CD4-positive, alpha-beta memory T cell (primary cell): Measurements from ENCODE around the gene ARHGEF19. TPM values are rescaled to one million over a fixed set of nuclear protein-coding genes. Genes with fewer than 3 reads are reported as not detected.

Experiments
- CTCF ChIA-PET: fragments of 350-600 bp; sonication (Branson Sonifier 250); formaldehyde crosslinking; loops from one replicate; lab custom pipeline; 2021; ENCODE audit warnings: inconsistent platforms; ENCODE audit not compliant: partially characterized antibody; lab: Charles Lee
- POLR2A ChIA-PET: fragments of 350-600 bp; sonication (Branson Sonifier 250); formaldehyde crosslinking; loops from one replicate; lab custom pipeline; 2021; ENCODE audit not compliant: partially characterized antibody; lab: Charles Lee
- DNase-seq, 5 donors: peaks; one replicate each; pipeline versions ENCODE4 v3.0.0 to v3.0.0-alpha.2; 2020 to 2022; ENCODE audit warnings: mixed read lengths in 1 of 5
- H3K27ac ChIP-seq: one replicate; pipeline ENCODE4 v1.7.0; 2013; ENCODE audit warnings: low read depth, low read length
- H3K27me3 ChIP-seq: 2 replicates; pipeline ENCODE4 v1.7.0; 2013; ENCODE audit warnings: mild to moderate bottlenecking, low read length, moderate library complexity; ENCODE audit not compliant: insufficient read depth
- H3K36me3 ChIP-seq: 2 replicates; pipeline ENCODE4 v1.7.0; 2013; ENCODE audit warnings: mild to moderate bottlenecking, low read length, moderate library complexity; ENCODE audit not compliant: insufficient read depth
- H3K4me1 ChIP-seq: 2 replicates; pipeline ENCODE4 v1.7.0; 2013; ENCODE audit warnings: mild to moderate bottlenecking, low read length, moderate library complexity; ENCODE audit not compliant: insufficient read depth
- H3K4me3 ChIP-seq, 2 donors: one replicate each; pipeline ENCODE4 v1.7.0; 2013; ENCODE audit warnings: low read length in 2 of 2, mild to moderate bottlenecking in 1 of 2
- H3K9me3 ChIP-seq, 2 donors: one replicate each; pipeline ENCODE4 v1.7.0; 2013; ENCODE audit warnings: low read length in 2 of 2, control low read depth in 1 of 2; ENCODE audit not compliant: control insufficient read depth in 1 of 2
- H3K27ac Mint-ChIP-seq, 7 donors: one replicate each; pipeline ENCODE4 v1.8.0; 2020 to 2021; ENCODE audit warnings: mixed read lengths in 7 of 7, mild to moderate bottlenecking in 6 of 7, inconsistent platforms in 3 of 7, moderate library complexity in 3 of 7
- H3K27me3 Mint-ChIP-seq, 2 donors: one replicate each; pipeline ENCODE4 v1.8.0; 2020 to 2021; ENCODE audit warnings: mixed read lengths in 2 of 2
- H3K36me3 Mint-ChIP-seq, 2 donors: one replicate each; pipeline ENCODE4 v1.8.0; 2020 to 2021; ENCODE audit warnings: mixed read lengths in 2 of 2, inconsistent platforms in 1 of 2, mild to moderate bottlenecking in 1 of 2
- H3K4me1 Mint-ChIP-seq, 4 donors: one replicate each; pipeline ENCODE4 v1.8.0; 2020 to 2021; ENCODE audit warnings: mixed read lengths in 4 of 4, mild to moderate bottlenecking in 1 of 4
- H3K4me3 Mint-ChIP-seq, 8 donors: one replicate each; pipeline ENCODE4 v1.8.0; 2020 to 2021; ENCODE audit warnings: mixed read lengths in 8 of 8, mild to moderate bottlenecking in 7 of 8, moderate library complexity in 6 of 8, inconsistent platforms in 3 of 8
- H3K9me3 Mint-ChIP-seq, 8 donors: one replicate each; pipeline ENCODE4 v1.8.0; 2020 to 2021; ENCODE audit warnings: mixed read lengths in 8 of 8, mild to moderate bottlenecking in 5 of 8, inconsistent platforms in 3 of 8, moderate library complexity in 1 of 8
- intact Hi-C: fragments of 100-400 bp; cut with micrococcal nuclease; formaldehyde crosslinking; loops from one replicate; pipeline ENCODE4 v1.15.1; 2023
- polyA plus RNA-seq, 2 donors: library from polyadenylated mRNA; unstranded; fragments of 300-500 nt; fragmentation: Illumina TruSeq; gene quantifications; one replicate each; pipeline ENCODE4 v1.2.3, GENCODE V29; 2021
- total RNA-seq, 2 experiments: library from RNA; stranded (reverse); gene quantifications; one replicate each; pipeline ENCODE4 v1.2.3, GENCODE V29; 2021

Gene ARHGEF19
- total and polyA plus RNA-seq, 4 experiments from 2014 or later, result 7.6 to 16.7 (median 12.1) TPM

- Histone ChIP-seq H3K27ac (no peak overlapping the region), H3K4me1 (no peaks in the 10 kb centered on the region), H3K9me3 (no peaks in the 10 kb centered on the region), H3K4me3 (no peak overlapping the region), H3K27me3 (no peaks in the 10 kb centered on the region), H3K36me3 (no peaks in the 10 kb centered on the region)
- H3K36me3 Mint-ChIP-seq, result no peaks in the 10 kb centered on the region
- ChIA-PET POLR2A (no interaction called here), CTCF (interaction anchor here (1.8 kb wide), 1 partner anchor 97 kb away, joined by 5 read pairs; no protein-coding TSS in a partner anchor)
- no peak for DNase-seq
- no peaks in the 10 kb centered on the region for H3K4me1 Mint-ChIP-seq
- no peak overlapping the region for H3K4me3 Mint-ChIP-seq
- H3K9me3 Mint-ChIP-seq, result no peaks in the 10 kb centered on the region
- intact Hi-C loops, result no loop called here
- H3K27me3 Mint-ChIP-seq, result peaks cover 0 to 2% of the 10 kb centered on the region in 2 donors
- peak overlapping the region in 1 of 7 donors; percentile 57 for H3K27ac Mint-ChIP-seq
These were observed 36.6 kb downstream of the ARHGEF19 start for GRCh38 chr1:16175610-16176553.

DNA sequence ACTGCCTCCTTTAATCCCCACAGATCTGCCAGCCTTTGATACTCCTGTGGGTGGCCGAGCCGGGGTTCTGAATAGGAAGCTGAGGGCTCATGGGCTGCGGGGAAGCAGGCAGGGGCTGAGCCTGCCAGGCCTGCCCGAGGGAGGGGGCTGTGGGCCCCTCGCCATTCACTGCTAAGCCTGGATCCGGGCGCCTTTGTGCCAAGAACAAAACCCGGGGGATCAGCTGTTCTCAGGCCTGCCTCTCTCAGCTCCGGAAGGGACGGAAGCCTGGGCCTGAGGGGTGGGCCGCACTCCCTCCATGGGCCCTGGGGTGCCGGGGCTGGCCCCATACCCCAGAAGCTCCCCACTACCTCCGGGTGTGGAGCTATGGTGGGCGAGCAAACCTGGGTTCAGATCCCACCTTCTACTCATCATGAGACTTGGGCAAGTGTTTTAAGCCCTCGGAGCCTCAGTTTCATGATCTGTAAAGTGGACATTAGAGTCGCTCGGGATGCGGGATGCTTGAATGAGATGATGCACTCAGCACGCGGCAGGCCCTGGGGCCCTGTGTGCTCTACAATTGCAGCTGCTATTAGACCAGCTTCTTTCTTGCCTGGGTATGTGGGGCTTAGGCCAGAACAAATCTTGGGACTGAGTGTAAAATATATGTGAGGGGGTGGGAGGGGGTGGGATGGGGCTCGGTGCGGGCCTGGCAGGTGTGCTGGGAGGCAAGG, 37.4 kb downstream of the ARHGEF19 start:
- peak overlapping the region in 1 of 7 donors; percentile 59 for H3K27ac Mint-ChIP-seq

GRCh38 chr1:16174261-16174868, 38.1 kb downstream of the ARHGEF19 start:
- no peak for DNase-seq
- Histone ChIP-seq H3K4me3 (no peak overlapping the region), H3K27me3 (no peaks in the 10 kb centered on the region), H3K9me3 (no peaks in the 10 kb centered on the region), H3K36me3 (no peaks in the 10 kb centered on the region), H3K4me1 (peaks cover 2% of the 10 kb centered on the region), H3K27ac (no peak overlapping the region)
- no peaks in the 10 kb centered on the region for H3K36me3 Mint-ChIP-seq
- H3K27ac Mint-ChIP-seq, result peak overlapping the region in 1 of 7 donors; percentile 59
- CTCF ChIA-PET, result interaction anchor here (1.8 kb wide), 1 partner anchor 95 kb away, joined by 5 read pairs; no protein-coding TSS in a partner anchor
- H3K4me1 Mint-ChIP-seq, result peaks cover 0 to 10% (median 3%) of the 10 kb centered on the region in 4 donors
- no peaks in the 10 kb centered on the region for H3K9me3 Mint-ChIP-seq
- POLR2A ChIA-PET, result interaction anchor here (0.7 kb wide), 1 partner anchor 27 kb away, joined by 3 read pairs; no protein-coding TSS in a partner anchor
- H3K4me3 Mint-ChIP-seq, result no peak overlapping the region
- H3K27me3 Mint-ChIP-seq, result peaks cover 0 to 2% of the 10 kb centered on the region in 2 donors
- intact Hi-C loops, result no loop called here

More for the DNA sequence above, 37.4 kb downstream of the ARHGEF19 start:
- Histone ChIP-seq H3K9me3 (no peaks in the 10 kb centered on the region), H3K36me3 (no peaks in the 10 kb centered on the region), H3K4me3 (no peak overlapping the region), H3K27me3 (no peaks in the 10 kb centered on the region), H3K4me1 (no peaks in the 10 kb centered on the region), H3K27ac (no peak overlapping the region)
- Mint-ChIP-seq H3K9me3 (no peaks in the 10 kb centered on the region), H3K4me3 (no peak overlapping the region), H3K36me3 (no peaks in the 10 kb centered on the region), H3K27me3 (peaks cover 0 to 2% of the 10 kb centered on the region in 2 donors), H3K4me1 (peaks cover 0 to 4% (median 0%) of the 10 kb centered on the region in 4 donors)
- no peak for DNase-seq
- ChIA-PET CTCF (interaction anchor here (1.8 kb wide), 1 partner anchor 96 kb away, joined by 5 read pairs; no protein-coding TSS in a partner anchor), POLR2A (interaction anchor here (0.7 kb wide), 1 partner anchor 27 kb away, joined by 3 read pairs; no protein-coding TSS in a partner anchor)
- intact Hi-C loops, result no loop called here

- no peak overlapping the region for H3K27ac Mint-ChIP-seq
- Histone ChIP-seq H3K9me3 (no peaks in the 10 kb centered on the region), H3K4me3 (no peak overlapping the region), H3K4me1 (peaks cover 9% of the 10 kb centered on the region), H3K27ac (no peak overlapping the region), H3K27me3 (no peaks in the 10 kb centered on the region), H3K36me3 (no peaks in the 10 kb centered on the region)
- H3K36me3 Mint-ChIP-seq, result no peaks in the 10 kb centered on the region
- H3K4me1 Mint-ChIP-seq, result peaks cover 5 to 17% (median 9%) of the 10 kb centered on the region in 4 donors
- ChIA-PET CTCF (interaction anchor here (1.8 kb wide), 1 partner anchor 94 kb away, joined by 5 read pairs; no protein-coding TSS in a partner anchor), POLR2A (no interaction called here)
- H3K4me3 Mint-ChIP-seq, result no peak overlapping the region
- H3K27me3 Mint-ChIP-seq, result peaks cover 0 to 2% of the 10 kb centered on the region in 2 donors
- no peak for DNase-seq
- no peaks in the 10 kb centered on the region for H3K9me3 Mint-ChIP-seq
- intact Hi-C loops, result no loop called here
These were observed 38.8 kb downstream of the ARHGEF19 start for GRCh38 chr1:16173447-16174260.

- peaks cover 15% of the 10 kb centered on the region for H3K4me1 ChIP-seq
- no peak overlapping the region for H3K27ac ChIP-seq
- Mint-ChIP-seq H3K36me3 (no peaks in the 10 kb centered on the region), H3K4me3 (no peak overlapping the region), H3K4me1 (peaks cover 8 to 24% (median 14%) of the 10 kb centered on the region in 4 donors), H3K9me3 (no peaks in the 10 kb centered on the region), H3K27me3 (peaks cover 0 to 2% of the 10 kb centered on the region in 2 donors), H3K27ac (no peak overlapping the region)
- no peaks in the 10 kb centered on the region for H3K36me3 ChIP-seq
- no peaks in the 10 kb centered on the region for H3K27me3 ChIP-seq
- no peak for DNase-seq
- H3K4me3 ChIP-seq, result no peak overlapping the region
- intact Hi-C loops, result no loop called here
- H3K9me3 ChIP-seq, result no peaks in the 10 kb centered on the region
- ChIA-PET CTCF (no interaction called here), POLR2A (no interaction called here)
These were observed 39.4 kb downstream of the ARHGEF19 start for GRCh38 chr1:16172964-16173446.

DNA sequence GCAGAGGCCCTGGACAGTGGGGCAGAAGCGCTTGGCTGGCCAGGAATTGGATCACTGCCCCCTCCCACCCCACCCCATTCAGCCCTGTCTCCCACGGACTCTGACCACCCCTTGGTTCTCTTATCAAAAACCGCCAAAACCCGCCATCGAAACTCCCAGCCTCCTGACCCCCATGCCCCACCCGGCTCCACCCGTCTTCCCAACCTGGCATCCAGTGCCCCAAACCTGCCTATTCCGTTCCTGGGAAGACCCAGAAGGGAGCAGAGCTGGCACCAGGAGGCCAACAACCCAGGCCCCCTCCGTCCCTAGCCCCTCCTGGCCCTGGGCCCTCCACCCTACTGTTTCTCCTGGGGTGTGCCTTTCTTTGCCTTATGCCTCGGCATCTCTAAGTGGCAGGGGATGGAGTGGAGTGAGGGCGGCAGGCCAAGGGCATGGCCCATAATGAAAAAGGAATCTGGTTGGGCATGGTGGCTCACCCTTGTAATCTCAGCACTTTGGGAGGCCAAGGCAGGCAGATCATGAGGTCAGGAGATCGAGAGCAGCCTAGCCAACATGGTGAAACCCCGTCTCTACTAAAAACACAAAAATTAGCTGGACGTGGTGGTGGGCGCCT, 40.1 kb downstream of the ARHGEF19 start:
- POLR2A ChIA-PET, result no interaction called here
- no peak overlapping the region for H3K27ac Mint-ChIP-seq

More for the DNA sequence above, 40.1 kb downstream of the ARHGEF19 start:
- CTCF ChIA-PET, result no interaction called here
- Mint-ChIP-seq H3K4me1 (peaks cover 8 to 24% (median 15%) of the 10 kb centered on the region in 4 donors), H3K27me3 (peaks cover 0 to 2% of the 10 kb centered on the region in 2 donors), H3K9me3 (no peaks in the 10 kb centered on the region), H3K36me3 (no peaks in the 10 kb centered on the region), H3K4me3 (no peak overlapping the region)
- no peak overlapping the region for H3K4me3 ChIP-seq
- peaks cover 16% of the 10 kb centered on the region for H3K4me1 ChIP-seq
- H3K9me3 ChIP-seq, result no peaks in the 10 kb centered on the region
- no peaks in the 10 kb centered on the region for H3K27me3 ChIP-seq
- no peak overlapping the region for H3K27ac ChIP-seq
- H3K36me3 ChIP-seq, result no peaks in the 10 kb centered on the region
- intact Hi-C loops, result no loop called here
- DNase-seq, result no peak
